ENCODE measurements around the gene DEDD2.

DEDD2 gene

GRCh38 chr19:42226886-42227285 lies 9.4 kb upstream of the DEDD2 start:
- no peak for DNase-seq (ENCODE audit: low read depth)

GRCh38 chr19:42225718-42226292 lies 8.3 kb upstream of the DEDD2 start:
- DNase-seq (ENCODE audit: low read depth): no peak

- DNase-seq (ENCODE audit: low read depth): no peak
These were observed 7.7 kb upstream of the DEDD2 start for GRCh38 chr19:42224940-42225717.

- no peak for DNase-seq (ENCODE audit: low read depth)
These were observed 3.2 kb upstream of the DEDD2 start for GRCh38 chr19:42220751-42221097.

- peak; percentile 96 for DNase-seq (ENCODE audit: low read depth)
These were observed 2.6 kb upstream of the DEDD2 start, which contains the start of gene ZNF526 for GRCh38 chr19:42219812-42220750. Gene ZNF526 (plus strand): TSS chr19:42220312. CDS start chr19:42224404, 4,092 bp downstream.

- DNase-seq (ENCODE audit: low read depth): no peak
These were observed 591 bp downstream of the DEDD2 start for GRCh38 chr19:42216653-42217519.

GRCh38 chr19:42214810-42215485 lies 2.5 kb downstream of the DEDD2 start:
- no peak for DNase-seq (ENCODE audit: low read depth)

GRCh38 chr19:42212886-42213285 lies 4.6 kb downstream of the DEDD2 start:
- no peak for DNase-seq (ENCODE audit: low read depth)

GRCh38 chr19:42208612-42209011 lies 8.9 kb downstream of the DEDD2 start:
- DNase-seq (ENCODE audit: low read depth): no peak

GRCh38 chr19:42207767-42208271 lies 9.7 kb downstream of the DEDD2 start:
- peak; percentile 29 for DNase-seq (ENCODE audit: low read depth)

GRCh38 chr19:42206871-42207755 lies 10.4 kb downstream of the DEDD2 start:
- no peak for DNase-seq (ENCODE audit: low read depth)

- no peak for DNase-seq (ENCODE audit: low read depth)
These were observed 12.8 kb downstream of the DEDD2 start for GRCh38 chr19:42204664-42205063.

GRCh38 chr19:42203700-42204099 lies 13.8 kb downstream of the DEDD2 start:
- no peak for DNase-seq (ENCODE audit: low read depth)

- no peak for DNase-seq (ENCODE audit: low read depth)
These were observed 15.1 kb downstream of the DEDD2 start for GRCh38 chr19:42202290-42202880.

GRCh38 chr19:42201489-42202289 lies 15.8 kb downstream of the DEDD2 start:
- peak; percentile 37 for DNase-seq (ENCODE audit: low read depth)

GRCh38 chr19:42200116-42200715 lies 17.3 kb downstream of the DEDD2 start:
- DNase-seq (ENCODE audit: low read depth): no peak

- DNase-seq (ENCODE audit: low read depth): peak; percentile 45
These were observed 17.9 kb downstream of the DEDD2 start for GRCh38 chr19:42199440-42200115.
